Measurements from ENCODE around the gene SUGCT. TPM values are rescaled to one million over a fixed set of nuclear protein-coding genes. Genes with fewer than 3 reads are reported as not detected.

Gene SUGCT
- total RNA-seq, 6 donors from 2014 or later = 1.4 to 3.1 (median 1.7) TPM; not detected in 1

DNA sequence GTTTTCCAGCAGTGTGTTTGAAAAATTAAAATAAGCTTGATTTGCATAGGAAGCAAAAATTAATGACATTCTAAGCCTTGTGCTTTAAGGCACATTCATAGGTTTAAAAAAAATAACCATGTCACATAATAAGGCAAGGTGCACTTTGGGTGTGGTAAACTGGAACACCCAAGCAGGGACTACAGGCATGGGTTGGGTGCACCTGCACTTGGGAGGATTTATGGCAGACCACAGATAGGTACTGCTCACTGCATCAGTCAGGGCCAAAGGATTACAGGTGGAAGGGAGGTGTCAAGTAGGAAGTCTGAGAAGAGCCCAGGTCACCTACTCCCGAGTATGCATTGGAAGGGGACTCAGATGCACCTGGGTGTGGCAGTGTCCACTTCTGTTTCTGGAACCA is 753.7 kb downstream of the SUGCT start:
- 62 to 100% methylated on average over 1 of the region's 1 CpG for WGBS, 2 donors
- ATAC-seq (ENCODE audit: low FRiP score in 2 of 2) (peak in 1 of 2 donors; percentile 34), DNase-seq (no peak)
- no peak for TF ChIP-seq EP300 (IDR thresholded peaks at IDR 0.05)
- no peak for TF ChIP-seq POLR2A (IDR thresholded peaks at IDR 0.05)
- no peak for TF ChIP-seq CTCF (IDR thresholded peaks at IDR 0.05)
- no peak for TF ChIP-seq POLR2AphosphoS5 (IDR thresholded peaks at IDR 0.05)
- Histone ChIP-seq H3K36me3 (no peaks in the 10 kb centered on the region), H3K4me1 (no peaks in the 10 kb centered on the region), H3K9me3 (peaks cover 0 to 3% (median 0%) of the 10 kb centered on the region in 4 donors), H3K27ac (no peak overlapping the region), H3K27me3 (no peaks in the 10 kb centered on the region), H3K4me3 (no peak overlapping the region)

DNA sequence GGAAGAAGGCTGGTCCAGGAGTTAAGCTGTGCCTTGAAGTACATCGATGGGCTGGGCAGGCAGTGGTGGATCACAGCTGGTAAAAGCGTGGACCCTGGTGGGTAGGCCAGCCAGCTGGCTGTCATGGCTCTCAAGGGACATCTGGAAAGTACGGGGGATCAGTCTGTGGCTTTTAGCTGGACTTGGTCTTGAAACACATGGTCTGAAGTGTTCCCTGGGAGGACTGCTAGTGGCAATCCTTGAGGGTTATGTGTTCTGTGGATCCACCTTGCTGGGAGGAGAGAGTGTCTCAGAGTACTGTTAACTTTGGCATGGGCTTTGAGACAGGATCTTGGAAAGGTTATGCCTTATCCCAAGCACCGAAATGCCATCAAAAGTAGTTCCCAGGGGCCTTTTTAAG is 754.3 kb downstream of the SUGCT start:
- Histone ChIP-seq H3K27me3 (no peaks in the 10 kb centered on the region), H3K9me3 (peaks cover 0 to 3% (median 0%) of the 10 kb centered on the region in 4 donors), H3K36me3 (no peaks in the 10 kb centered on the region), H3K4me1 (no peaks in the 10 kb centered on the region), H3K4me3 (no peak overlapping the region), H3K27ac (no peak overlapping the region)
- WGBS, 2 donors = 85 to 96% methylated on average over 4 of the region's 4 CpGs
- TF ChIP-seq CTCF (IDR thresholded peaks at IDR 0.05) (no peak), POLR2A (IDR thresholded peaks at IDR 0.05) (no peak), EP300 (IDR thresholded peaks at IDR 0.05) (no peak), POLR2AphosphoS5 (IDR thresholded peaks at IDR 0.05) (no peak)
- ATAC-seq (ENCODE audit: low FRiP score in 2 of 2) (peak in 1 of 2 donors; percentile 24), DNase-seq (no peak)

DNA sequence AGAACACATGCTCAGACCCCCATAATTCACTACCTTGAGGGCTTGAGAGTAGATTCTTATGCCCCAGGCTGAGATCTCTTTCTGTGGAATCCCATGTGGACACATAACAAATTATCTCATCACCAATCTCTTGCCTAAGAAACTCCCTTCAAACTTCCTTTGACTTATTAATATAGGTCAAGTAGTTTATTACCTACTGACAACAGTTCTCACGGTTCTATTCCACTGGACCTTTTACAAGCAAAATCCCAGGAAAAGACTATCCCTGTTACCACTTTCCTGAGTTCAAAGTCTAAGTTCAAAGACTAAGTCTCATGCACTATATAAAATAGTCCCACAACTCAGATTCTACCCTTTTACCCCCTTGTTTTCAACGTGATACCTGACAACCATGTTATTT is 754.7 kb downstream of the SUGCT start:
- H3K36me3 ChIP-seq = no peaks in the 10 kb centered on the region
- TF ChIP-seq POLR2A (IDR thresholded peaks at IDR 0.05) (no peak), POLR2AphosphoS5 (IDR thresholded peaks at IDR 0.05) (no peak), EP300 (IDR thresholded peaks at IDR 0.05) (no peak), CTCF (IDR thresholded peaks at IDR 0.05) (no peak)
- H3K9me3 ChIP-seq = peaks cover 0 to 3% (median 0%) of the 10 kb centered on the region in 4 donors
- H3K27ac ChIP-seq = no peak overlapping the region
- ATAC-seq (ENCODE audit: low FRiP score in 2 of 2) = no peak
- DNase-seq = no peak
- H3K4me3 ChIP-seq = no peak overlapping the region
- 76 to 84% methylated on average over 2 of the region's 2 CpGs for WGBS, 2 donors
- no peaks in the 10 kb centered on the region for H3K27me3 ChIP-seq
- H3K4me1 ChIP-seq = no peaks in the 10 kb centered on the region

DNA sequence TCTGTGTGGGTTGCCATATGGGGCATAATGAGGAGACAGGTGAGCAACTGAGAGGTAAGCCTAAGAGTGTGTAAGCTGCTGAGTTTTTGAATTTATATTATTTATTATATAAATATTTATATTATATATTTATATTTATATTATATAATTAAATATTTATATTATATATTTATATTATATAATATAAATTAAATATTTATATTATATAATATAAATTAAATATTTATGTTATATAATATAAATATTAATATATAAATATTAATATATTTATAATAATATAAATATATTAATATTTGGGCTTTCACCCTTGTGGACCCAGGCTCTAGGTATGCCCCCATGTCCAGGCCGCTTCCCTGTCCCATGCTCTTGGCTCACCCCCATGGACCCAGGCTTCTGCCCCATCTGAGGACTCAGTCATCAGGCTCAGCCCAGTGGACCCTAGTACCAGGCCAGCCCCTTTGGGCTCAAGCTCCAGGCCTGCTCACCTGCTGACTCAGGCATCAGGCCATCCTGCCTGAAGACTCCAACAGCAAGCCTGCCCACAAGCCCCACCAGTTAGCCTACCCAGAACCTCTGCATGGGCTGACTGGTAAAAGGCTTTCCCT is 755.4 kb downstream of the SUGCT start:
- TF ChIP-seq EP300 (IDR thresholded peaks at IDR 0.05) = no peak
- TF ChIP-seq POLR2A (IDR thresholded peaks at IDR 0.05) = no peak
- no peak for TF ChIP-seq POLR2AphosphoS5 (IDR thresholded peaks at IDR 0.05)
- no peak for TF ChIP-seq CTCF (IDR thresholded peaks at IDR 0.05)
- 97 to 100% methylated on average over 1 of the region's 1 CpG for WGBS, 2 donors
- no peak overlapping the region for H3K27ac ChIP-seq
- no peak overlapping the region for H3K4me3 ChIP-seq
- DNase-seq (no peak), ATAC-seq (ENCODE audit: low FRiP score in 2 of 2) (no peak)
- no peaks in the 10 kb centered on the region for H3K4me1 ChIP-seq
- no peaks in the 10 kb centered on the region for H3K36me3 ChIP-seq
- peaks cover 0 to 3% (median 0%) of the 10 kb centered on the region in 4 donors for H3K9me3 ChIP-seq
- H3K27me3 ChIP-seq = no peaks in the 10 kb centered on the region

- no peaks in the 10 kb centered on the region for H3K27me3 ChIP-seq
- ATAC-seq (ENCODE audit: low FRiP score in 2 of 2) (no peak), DNase-seq (no peak)
- WGBS, 2 donors = 84 to 91% methylated on average over 2 of the region's 2 CpGs
- peaks cover 0 to 3% (median 0%) of the 10 kb centered on the region in 4 donors for H3K9me3 ChIP-seq
- H3K27ac ChIP-seq = no peak overlapping the region
- H3K4me1 ChIP-seq = no peaks in the 10 kb centered on the region
- TF ChIP-seq CTCF (IDR thresholded peaks at IDR 0.05) (no peak), POLR2AphosphoS5 (IDR thresholded peaks at IDR 0.05) (no peak), EP300 (IDR thresholded peaks at IDR 0.05) (no peak), POLR2A (IDR thresholded peaks at IDR 0.05) (no peak)
- no peaks in the 10 kb centered on the region for H3K36me3 ChIP-seq
- H3K4me3 ChIP-seq = no peak overlapping the region
These were observed 756.4 kb downstream of the SUGCT start for GRCh38 chr7:40891232-40891631.
